Right atrium auricular region (tissue), 2 donors: ENCODE results near the gene OSBPL5. TPM values are rescaled to one million over a fixed set of nuclear protein-coding genes. Genes with fewer than 3 reads are reported as not detected.

ENCODE experiments used
- DNase-seq: peaks from one replicate; pipeline ENCODE4 v3.0.0-alpha.2; 2019; ENCODE audit warnings: low spot score
- H3K27ac ChIP-seq, 2 donors: fragments of 200-600 bp; sonication (generic); 1 replicate in 1 of 2; 2 replicates in 1 of 2; pipeline ENCODE4 v1.5.1; 2016 to 2019
- H3K27me3 ChIP-seq, 2 donors: fragments of 200-600 bp; sonication (generic); one replicate each; pipeline versions ENCODE4 v1.5.1 to v1.6.0; 2017 to 2019
- H3K36me3 ChIP-seq: fragments of 200-600 bp; sonication (generic); one replicate; pipeline ENCODE4 v1.5.1; 2016
- H3K4me1 ChIP-seq, 2 donors: fragments of 200-600 bp; sonication (generic); one replicate each; pipeline versions ENCODE4 v1.5.1 to v1.6.0; 2017 to 2019
- H3K4me3 ChIP-seq, 2 donors: fragments of 200-600 bp; sonication (generic); 1 replicate in 1 of 2; 2 replicates in 1 of 2; pipeline ENCODE4 v1.5.1; 2017 to 2019; ENCODE audit warnings: mild to moderate bottlenecking in 1 of 2, moderate library complexity in 1 of 2
- H3K9me3 ChIP-seq, 2 donors: fragments of 200-600 bp; sonication (generic); one replicate each; pipeline ENCODE4 v1.5.1; 2019
- total RNA-seq, 2 donors: library from RNA; depleted of rRNA; stranded (reverse); fragments of >200 nt; gene quantifications; one replicate each; pipeline ENCODE4 v1.1.0, GENCODE V29; 2016
- TF ChIP-seq, protein P1 (sequence below), 2 donors: fragments of 200-600 bp; sonication (generic); IDR thresholded peaks; one replicate each; pipeline ENCODE4 v1.5.1; 2019; ENCODE audit warnings: antibody characterized with exemption in 2 of 2

OSBPL5 gene
- total RNA-seq, 2 donors from 2014 or later, result 11.1 to 17.8 TPM

DNA sequence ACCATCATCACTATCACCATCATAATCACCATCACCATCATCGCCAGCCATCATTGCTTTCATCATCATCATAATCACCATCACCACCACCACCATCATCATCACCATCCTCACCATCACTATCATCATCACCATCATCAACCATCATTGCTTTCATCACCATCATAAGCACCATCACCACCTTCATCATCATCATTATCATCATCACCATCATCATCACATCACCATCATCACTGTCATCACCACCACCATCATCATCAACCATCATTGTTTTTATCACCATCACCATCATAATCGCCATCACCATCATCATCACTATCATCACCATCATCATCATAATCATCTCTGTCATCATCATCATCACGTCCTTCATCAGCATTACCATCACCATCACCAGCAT, 9.3 kb upstream of the OSBPL5 start:
- TF ChIP-seq, protein P1, sequence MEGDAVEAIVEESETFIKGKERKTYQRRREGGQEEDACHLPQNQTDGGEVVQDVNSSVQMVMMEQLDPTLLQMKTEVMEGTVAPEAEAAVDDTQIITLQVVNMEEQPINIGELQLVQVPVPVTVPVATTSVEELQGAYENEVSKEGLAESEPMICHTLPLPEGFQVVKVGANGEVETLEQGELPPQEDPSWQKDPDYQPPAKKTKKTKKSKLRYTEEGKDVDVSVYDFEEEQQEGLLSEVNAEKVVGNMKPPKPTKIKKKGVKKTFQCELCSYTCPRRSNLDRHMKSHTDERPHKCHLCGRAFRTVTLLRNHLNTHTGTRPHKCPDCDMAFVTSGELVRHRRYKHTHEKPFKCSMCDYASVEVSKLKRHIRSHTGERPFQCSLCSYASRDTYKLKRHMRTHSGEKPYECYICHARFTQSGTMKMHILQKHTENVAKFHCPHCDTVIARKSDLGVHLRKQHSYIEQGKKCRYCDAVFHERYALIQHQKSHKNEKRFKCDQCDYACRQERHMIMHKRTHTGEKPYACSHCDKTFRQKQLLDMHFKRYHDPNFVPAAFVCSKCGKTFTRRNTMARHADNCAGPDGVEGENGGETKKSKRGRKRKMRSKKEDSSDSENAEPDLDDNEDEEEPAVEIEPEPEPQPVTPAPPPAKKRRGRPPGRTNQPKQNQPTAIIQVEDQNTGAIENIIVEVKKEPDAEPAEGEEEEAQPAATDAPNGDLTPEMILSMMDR (IDR thresholded peaks at IDR 0.05), result no peak
- Histone ChIP-seq H3K27me3 (no peaks in the 10 kb centered on the region), H3K4me3 (no peak overlapping the region), H3K36me3 (no peaks in the 10 kb centered on the region), H3K4me1 (peaks cover 0 to 12% of the 10 kb centered on the region in 2 donors), H3K9me3 (peaks cover 0 to 13% of the 10 kb centered on the region in 2 donors), H3K27ac (no peak overlapping the region)
- DNase-seq, result no peak

- Histone ChIP-seq H3K27me3 (no peaks in the 10 kb centered on the region), H3K9me3 (peaks cover 0 to 13% of the 10 kb centered on the region in 2 donors), H3K36me3 (no peaks in the 10 kb centered on the region), H3K4me1 (peaks cover 0 to 18% of the 10 kb centered on the region in 2 donors), H3K4me3 (no peak overlapping the region), H3K27ac (no peak overlapping the region)
- no peak for DNase-seq
- TF ChIP-seq, protein P1 (IDR thresholded peaks at IDR 0.05), result no peak
These were observed 8.7 kb upstream of the OSBPL5 start for GRCh38 chr11:3173795-3174194.

- TF ChIP-seq, protein P1 (IDR thresholded peaks at IDR 0.05), result no peak
- no peak overlapping the region for H3K27ac ChIP-seq
- DNase-seq, result no peak
- no peaks in the 10 kb centered on the region for H3K27me3 ChIP-seq
- peaks cover 0 to 11% of the 10 kb centered on the region in 2 donors for H3K9me3 ChIP-seq
- H3K36me3 ChIP-seq, result no peaks in the 10 kb centered on the region
- no peak overlapping the region for H3K4me3 ChIP-seq
- peaks cover 0 to 19% of the 10 kb centered on the region in 2 donors for H3K4me1 ChIP-seq
These were observed 6.9 kb upstream of the OSBPL5 start for GRCh38 chr11:3171931-3172560.

- peaks cover 0 to 19% of the 10 kb centered on the region in 2 donors for H3K4me1 ChIP-seq
- no peaks in the 10 kb centered on the region for H3K27me3 ChIP-seq
- no peaks in the 10 kb centered on the region for H3K36me3 ChIP-seq
- TF ChIP-seq, protein P1 (IDR thresholded peaks at IDR 0.05), result no peak
- no peak for DNase-seq
- no peak overlapping the region for H3K4me3 ChIP-seq
- no peak overlapping the region for H3K27ac ChIP-seq
- peaks cover 0 to under 1% of the 10 kb centered on the region in 2 donors for H3K9me3 ChIP-seq
These were observed 5.9 kb upstream of the OSBPL5 start for GRCh38 chr11:3170756-3171650.

DNA sequence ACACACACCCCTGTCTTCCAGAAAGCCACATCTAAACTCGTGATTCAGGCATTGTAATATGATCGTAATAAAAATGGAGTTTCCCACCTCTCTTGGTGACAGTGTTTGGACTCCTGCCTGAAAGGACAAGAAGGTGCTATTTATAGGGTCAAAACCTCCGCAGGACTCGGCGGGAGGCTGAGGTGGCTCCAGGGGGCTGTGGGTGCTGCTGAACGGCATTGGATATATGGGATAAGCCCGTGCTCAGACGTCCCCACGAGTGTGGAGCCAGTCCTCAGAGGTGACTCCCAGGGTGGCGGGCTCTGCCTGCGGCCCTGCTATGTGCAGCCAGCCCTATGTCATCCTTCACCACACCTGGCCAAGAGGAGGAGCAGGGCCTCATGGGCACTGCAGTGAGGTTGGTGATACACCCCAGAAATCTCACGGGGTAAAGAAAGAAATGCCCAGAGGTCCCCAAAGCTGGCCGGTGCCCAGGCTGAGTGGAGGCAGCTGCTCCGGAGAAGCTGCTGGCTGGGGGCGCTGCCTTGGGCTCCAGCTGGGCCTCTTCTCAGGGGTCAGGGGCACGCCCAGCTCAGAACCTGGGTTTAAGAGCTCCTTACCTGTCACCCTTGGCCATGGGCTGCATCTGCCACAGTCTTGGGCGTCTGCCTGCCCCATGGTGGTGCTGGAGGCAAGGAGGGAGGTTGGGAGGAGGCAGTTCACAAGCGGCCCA, 5.1 kb upstream of the OSBPL5 start:
- H3K4me1 ChIP-seq, result peaks cover 0 to 24% of the 10 kb centered on the region in 2 donors
- peak overlapping the region in 1 of 2 donors; percentile 48 for H3K27ac ChIP-seq
- TF ChIP-seq, protein P1 (IDR thresholded peaks at IDR 0.05), result no peak
- H3K9me3 ChIP-seq, result no peaks in the 10 kb centered on the region
- peak overlapping the region in 1 of 2 donors; percentile 41 for H3K4me3 ChIP-seq
- DNase-seq, result no peak
- no peaks in the 10 kb centered on the region for H3K36me3 ChIP-seq
- H3K27me3 ChIP-seq, result no peaks in the 10 kb centered on the region
